Measurements from ENCODE around the gene USP19.

The USP19 gene

DNA sequence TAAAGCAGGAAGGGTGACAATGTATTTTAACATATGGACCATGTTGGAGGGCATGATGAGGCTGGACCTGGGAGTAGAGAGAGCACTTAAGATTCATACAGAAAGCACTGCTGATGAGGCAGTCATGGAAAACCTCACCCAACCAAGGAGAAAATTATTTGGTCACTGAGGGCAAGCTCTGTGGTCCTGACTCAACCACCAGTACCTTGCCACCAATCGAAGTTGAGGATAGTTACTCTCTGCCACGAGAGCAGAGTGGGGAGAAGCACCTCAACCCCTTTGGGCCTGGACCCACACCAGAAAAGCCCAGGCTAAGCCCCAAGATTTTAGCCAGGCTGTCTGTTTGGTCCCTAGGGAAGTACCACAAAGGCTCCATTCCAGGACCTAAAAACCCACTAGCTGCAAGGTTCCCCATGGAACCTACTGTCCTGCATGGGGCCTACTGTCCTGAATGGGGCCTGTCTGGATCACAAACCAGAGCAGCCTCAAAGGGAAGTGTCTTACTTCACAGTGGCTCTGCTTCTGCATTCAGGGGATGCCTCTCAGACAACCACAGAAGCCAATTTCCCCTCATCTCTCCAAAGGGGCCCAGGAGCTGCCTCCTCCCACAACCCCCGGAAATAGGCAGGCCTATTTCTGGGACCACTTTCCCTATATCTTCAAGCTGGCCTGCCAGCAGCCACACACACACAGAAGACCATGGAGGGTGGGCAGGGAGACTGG is 41.3 kb upstream of the USP19 start:
- H3F3A ChIP-seq (ENCODE audit: insufficient read depth, low read length): 0 out of 2 replicates have a peak, but pooled peaks cover 3% of the 10 kb centered on the region
- no peaks in the 10 kb centered on the region; the same call in 1 of the 2 replicates for H3K36me3 ChIP-seq (replicated peaks; ENCODE audit: insufficient read depth, low read length)
- H3K4me2 ChIP-seq (ENCODE audit: low read depth, low read length): no peak overlapping the region
- H3K27ac ChIP-seq (ENCODE audit: low read length): no peak overlapping the region
- peaks cover 15% of the 10 kb centered on the region for H3K79me2 ChIP-seq (ENCODE audit: low read length)
- no peaks in the 10 kb centered on the region for H3K9me2 ChIP-seq (replicated peaks; ENCODE audit: insufficient read depth, low read length)
- H3K9ac ChIP-seq (ENCODE audit: low read length): no peak overlapping the region
- TF ChIP-seq, protein P1, sequence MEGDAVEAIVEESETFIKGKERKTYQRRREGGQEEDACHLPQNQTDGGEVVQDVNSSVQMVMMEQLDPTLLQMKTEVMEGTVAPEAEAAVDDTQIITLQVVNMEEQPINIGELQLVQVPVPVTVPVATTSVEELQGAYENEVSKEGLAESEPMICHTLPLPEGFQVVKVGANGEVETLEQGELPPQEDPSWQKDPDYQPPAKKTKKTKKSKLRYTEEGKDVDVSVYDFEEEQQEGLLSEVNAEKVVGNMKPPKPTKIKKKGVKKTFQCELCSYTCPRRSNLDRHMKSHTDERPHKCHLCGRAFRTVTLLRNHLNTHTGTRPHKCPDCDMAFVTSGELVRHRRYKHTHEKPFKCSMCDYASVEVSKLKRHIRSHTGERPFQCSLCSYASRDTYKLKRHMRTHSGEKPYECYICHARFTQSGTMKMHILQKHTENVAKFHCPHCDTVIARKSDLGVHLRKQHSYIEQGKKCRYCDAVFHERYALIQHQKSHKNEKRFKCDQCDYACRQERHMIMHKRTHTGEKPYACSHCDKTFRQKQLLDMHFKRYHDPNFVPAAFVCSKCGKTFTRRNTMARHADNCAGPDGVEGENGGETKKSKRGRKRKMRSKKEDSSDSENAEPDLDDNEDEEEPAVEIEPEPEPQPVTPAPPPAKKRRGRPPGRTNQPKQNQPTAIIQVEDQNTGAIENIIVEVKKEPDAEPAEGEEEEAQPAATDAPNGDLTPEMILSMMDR (IDR thresholded peaks at IDR 0.05; ENCODE audit: low read length): no peak
- TF ChIP-seq EZH2phosphoT487 (IDR thresholded peaks at IDR 0.05; ENCODE audit: low read length): no peak
- no peak for TF ChIP-seq EZH2 (optimal IDR thresholded peaks at IDR 0.05; ENCODE audit: low read depth, low read length)
- no peak overlapping the region for H3K4me3 ChIP-seq (ENCODE audit: low read length)
- H3K9me3 ChIP-seq (replicated peaks; ENCODE audit: insufficient read depth, low read length): no peaks in the 10 kb centered on the region
- H4K20me1 ChIP-seq (ENCODE audit: insufficient read depth, low read length): no peaks in the 10 kb centered on the region
- H2AFZ ChIP-seq (ENCODE audit: low read length): no peak overlapping the region
- peaks cover 5% of the 10 kb centered on the region; the same call in 1 of the 2 replicates for H3K4me1 ChIP-seq (ENCODE audit: low read length)
- H3K27me3 ChIP-seq (replicated peaks; ENCODE audit: insufficient read depth, low read length): no peaks in the 10 kb centered on the region
- DNase-seq: no peak

DNA sequence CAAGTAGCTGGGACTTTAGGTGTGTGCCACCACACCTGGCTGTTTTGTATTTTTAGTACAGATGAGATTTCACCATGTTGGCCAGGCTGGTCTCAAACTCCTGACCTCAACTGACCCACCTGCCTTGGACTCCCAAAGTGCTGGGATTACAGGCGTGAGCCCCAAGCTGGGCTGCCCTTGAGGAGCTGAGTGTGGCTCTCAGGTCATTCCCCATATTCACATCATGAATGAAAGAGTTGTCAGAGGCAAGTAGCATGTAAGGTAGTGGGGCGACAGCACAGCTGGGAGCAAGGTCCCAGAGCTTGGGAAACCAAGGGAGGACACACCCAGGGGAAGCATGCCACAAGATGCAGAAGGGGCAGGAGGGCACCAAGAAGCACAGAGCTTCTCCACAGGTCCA is 40.6 kb upstream of the USP19 start:
- Histone ChIP-seq H4K20me1 (ENCODE audit: insufficient read depth, low read length) (no peaks in the 10 kb centered on the region), H3K9me2 (replicated peaks; ENCODE audit: insufficient read depth, low read length) (no peaks in the 10 kb centered on the region), H3K79me2 (ENCODE audit: low read length) (peaks cover 12% of the 10 kb centered on the region), H3K9ac (ENCODE audit: low read length) (no peak overlapping the region), H3F3A (ENCODE audit: insufficient read depth, low read length) (0 out of 2 replicates have a peak, but pooled peaks cover 3% of the 10 kb centered on the region), H3K4me3 (ENCODE audit: low read length) (no peak overlapping the region), H3K27ac (ENCODE audit: low read length) (no peak overlapping the region), H3K27me3 (replicated peaks; ENCODE audit: insufficient read depth, low read length) (no peaks in the 10 kb centered on the region), H3K4me2 (ENCODE audit: low read depth, low read length) (no peak overlapping the region), H3K4me1 (ENCODE audit: low read length) (no peaks in the 10 kb centered on the region), H3K9me3 (replicated peaks; ENCODE audit: insufficient read depth, low read length) (no peaks in the 10 kb centered on the region), H2AFZ (ENCODE audit: low read length) (no peak overlapping the region), H3K36me3 (replicated peaks; ENCODE audit: insufficient read depth, low read length) (no peaks in the 10 kb centered on the region; the same call in 1 of the 2 replicates)
- TF ChIP-seq, protein P1 (IDR thresholded peaks at IDR 0.05; ENCODE audit: low read length): no peak
- TF ChIP-seq EZH2 (optimal IDR thresholded peaks at IDR 0.05; ENCODE audit: low read depth, low read length) (no peak), EZH2phosphoT487 (IDR thresholded peaks at IDR 0.05; ENCODE audit: low read length) (no peak)
- DNase-seq: no peak

DNA sequence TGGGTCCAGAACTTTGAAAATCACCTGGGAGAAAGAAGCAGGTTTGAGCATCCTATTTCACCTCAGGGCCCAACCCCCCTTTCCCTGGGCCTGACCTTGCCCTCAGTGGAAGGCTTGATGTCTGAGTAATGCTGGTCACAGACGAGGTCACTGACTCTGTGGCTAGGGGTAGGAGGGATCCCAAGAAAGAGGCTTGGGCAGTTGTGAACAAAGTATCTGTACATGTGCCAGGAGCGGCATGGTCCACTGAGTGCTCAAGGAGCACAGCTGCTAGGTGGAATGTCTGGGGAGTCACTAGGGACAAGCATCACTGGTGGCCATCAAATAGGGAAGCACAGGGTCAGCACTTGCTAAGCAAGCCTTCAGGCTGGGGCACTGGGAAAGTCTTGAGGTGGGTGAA is 38.2 kb upstream of the USP19 start:
- no peak for DNase-seq
- Histone ChIP-seq H4K20me1 (ENCODE audit: insufficient read depth, low read length) (no peaks in the 10 kb centered on the region), H3K27ac (ENCODE audit: low read length) (no peak overlapping the region), H3K36me3 (replicated peaks; ENCODE audit: insufficient read depth, low read length) (no peaks in the 10 kb centered on the region; the same call in 1 of the 2 replicates), H3K9me2 (replicated peaks; ENCODE audit: insufficient read depth, low read length) (no peaks in the 10 kb centered on the region), H3K9ac (ENCODE audit: low read length) (no peak overlapping the region), H3K9me3 (replicated peaks; ENCODE audit: insufficient read depth, low read length) (no peaks in the 10 kb centered on the region), H2AFZ (ENCODE audit: low read length) (no peak overlapping the region), H3F3A (ENCODE audit: insufficient read depth, low read length) (no peaks in the 10 kb centered on the region), H3K4me2 (ENCODE audit: low read depth, low read length) (no peak overlapping the region), H3K27me3 (replicated peaks; ENCODE audit: insufficient read depth, low read length) (no peaks in the 10 kb centered on the region), H3K4me1 (ENCODE audit: low read length) (no peaks in the 10 kb centered on the region), H3K79me2 (ENCODE audit: low read length) (no peaks in the 10 kb centered on the region), H3K4me3 (ENCODE audit: low read length) (no peak overlapping the region)
- TF ChIP-seq, protein P1 (IDR thresholded peaks at IDR 0.05; ENCODE audit: low read length): no peak
- no peak for TF ChIP-seq EZH2 (optimal IDR thresholded peaks at IDR 0.05; ENCODE audit: low read depth, low read length)
- no peak for TF ChIP-seq EZH2phosphoT487 (IDR thresholded peaks at IDR 0.05; ENCODE audit: low read length)

Measured in MM.1S (cell line).